Right renal cortex interstitium (tissue), 3 donors: ENCODE results near the gene LPCAT3. TPM values are rescaled to one million over a fixed set of nuclear protein-coding genes. Genes with fewer than 3 reads are reported as not detected.
A peak's percentile ranks its signal among the peaks of the same experiment; 100 is the strongest.

Experiments
- DNase-seq, 3 donors: peaks; one replicate each; pipeline ENCODE4 v3.0.0-alpha.2; 2013; ENCODE audit warnings: low read depth in 3 of 3, low spot score in 2 of 3
- polyA plus RNA-seq, 3 donors: library from polyadenylated mRNA; unstranded; fragments of 120-200 nt; gene quantifications; one replicate each; pipeline ENCODE4 v1.2.1, GENCODE V29; 2013; ENCODE audit not compliant: insufficient read length in 3 of 3

The LPCAT3 gene
- polyA plus RNA-seq, 3 donors, result 61.5 to 68.3 (median 65.3) TPM

GRCh38 chr12:6965026-6965661 is 53.1 kb downstream of the LPCAT3 start:
- peak in 2 of 3 donors; percentile 69 to 76 for DNase-seq

- no peak for DNase-seq
Observed at GRCh38 chr12:6964605-6965025, 53.7 kb downstream of the LPCAT3 start.

- no peak for DNase-seq
Observed at GRCh38 chr12:6963791-6964413, 54.4 kb downstream of the LPCAT3 start.

GRCh38 chr12:6963016-6963731 is 55.1 kb downstream of the LPCAT3 start:
- DNase-seq, result no peak

GRCh38 chr12:6962285-6963015 is 55.8 kb downstream of the LPCAT3 start:
- no peak for DNase-seq

GRCh38 chr12:6961695-6962284 is 56.5 kb downstream of the LPCAT3 start:
- DNase-seq, result no peak

GRCh38 chr12:6961278-6961694 is 57.0 kb downstream of the LPCAT3 start:
- DNase-seq, result no peak

GRCh38 chr12:6960593-6961277 is 57.5 kb downstream of the LPCAT3 start:
- DNase-seq, result no peak

- no peak for DNase-seq
Observed at GRCh38 chr12:6959805-6960592, 58.3 kb downstream of the LPCAT3 start.

- no peak for DNase-seq
Observed at GRCh38 chr12:6959058-6959804, 59.0 kb downstream of the LPCAT3 start.

GRCh38 chr12:6958609-6959057 is 59.6 kb downstream of the LPCAT3 start:
- DNase-seq, result no peak

GRCh38 chr12:6957741-6958608 is 60.3 kb downstream of the LPCAT3 start:
- no peak for DNase-seq

GRCh38 chr12:6957151-6957701 is 61.0 kb downstream of the LPCAT3 start:
- no peak for DNase-seq

- no peak for DNase-seq
Observed at GRCh38 chr12:6956021-6956727, 62.1 kb downstream of the LPCAT3 start.

GRCh38 chr12:6955108-6956020 is 62.9 kb downstream of the LPCAT3 start:
- no peak for DNase-seq
